HG02981 (cell line): ENCODE results near the gene HOMER3.
"Not testable (repeated sequence)": the region's sequence is repeated elsewhere in the genome, so short reads cannot be mapped to it uniquely, and the experiment has no call there.

Experiments
- ATAC-seq: cut with Tn5 transposase; IDR thresholded peaks from one replicate; pipeline ENCODE4 v1.9.1; 2021; ENCODE audit warnings: mild to moderate bottlenecking, moderate library complexity; ENCODE audit not compliant: unreplicated experiment

Gene HOMER3

DNA sequence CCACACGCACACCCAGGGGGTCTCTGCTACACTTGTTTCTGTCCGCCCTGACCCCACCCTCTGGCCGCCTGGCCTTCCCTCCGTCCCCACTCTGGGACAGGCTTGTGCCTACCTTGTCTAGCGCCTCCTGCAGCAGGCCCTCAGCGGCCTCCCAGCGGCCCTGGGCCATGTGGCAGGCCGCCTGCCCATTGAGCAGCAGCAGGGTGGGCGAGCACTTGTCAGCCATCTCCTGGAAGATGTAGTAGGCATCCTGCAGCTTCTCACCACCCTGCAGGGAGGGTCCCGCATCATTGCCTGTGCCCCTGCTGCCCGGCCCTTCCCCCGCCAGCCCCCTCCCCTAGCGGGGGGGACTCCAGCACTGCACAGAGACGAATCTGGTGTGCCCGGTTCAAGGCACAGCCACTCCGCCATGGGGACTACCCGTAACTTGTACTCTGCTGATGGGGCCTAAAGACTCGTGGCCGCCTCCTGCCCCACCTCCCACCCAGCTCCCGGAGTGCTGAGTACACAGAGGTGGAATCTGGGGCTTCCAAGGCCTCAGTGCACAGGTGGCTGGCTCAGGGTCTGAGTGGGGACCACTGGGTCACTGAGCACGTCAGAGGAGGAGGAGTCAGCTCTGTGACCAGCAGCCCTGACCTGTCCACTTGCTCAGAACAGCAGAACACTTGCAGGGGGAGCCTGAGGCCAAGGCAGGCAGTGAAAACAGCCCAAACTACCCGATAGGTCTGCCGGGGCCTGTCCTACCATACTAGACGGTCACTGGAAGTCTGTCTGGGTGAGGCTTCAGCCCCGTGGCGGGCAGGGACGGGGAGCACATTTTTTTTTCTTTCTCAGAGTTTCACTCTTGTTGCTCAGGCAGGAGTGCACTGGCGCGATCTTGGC is 37.6 kb downstream of the HOMER3 start:
- ATAC-seq = no peak

DNA sequence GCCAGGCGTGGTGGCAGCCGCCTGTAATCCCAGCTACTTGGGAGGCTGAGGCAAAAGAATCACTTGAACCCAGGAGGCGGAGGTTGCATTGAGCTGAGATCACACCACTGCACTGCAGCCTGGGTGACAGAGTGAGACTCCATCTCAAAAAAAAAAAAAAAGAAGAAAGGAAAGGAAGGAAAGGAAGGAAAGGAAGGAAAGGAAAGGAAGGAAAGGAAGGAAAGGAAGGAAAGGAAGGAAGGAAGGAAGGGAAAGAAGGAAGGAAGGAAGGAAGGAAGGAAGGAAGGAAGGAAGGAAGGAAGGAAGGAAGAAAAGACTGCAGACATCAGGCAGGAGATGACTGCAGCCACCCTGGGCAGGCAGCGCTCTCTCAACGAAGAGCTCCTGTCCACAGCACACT is 38.5 kb downstream of the HOMER3 start:
- ATAC-seq = not testable (repeated sequence)

- no peak for ATAC-seq
These were observed 39.5 kb downstream of the HOMER3 start for GRCh38 chr19:18901491-18901890.

DNA sequence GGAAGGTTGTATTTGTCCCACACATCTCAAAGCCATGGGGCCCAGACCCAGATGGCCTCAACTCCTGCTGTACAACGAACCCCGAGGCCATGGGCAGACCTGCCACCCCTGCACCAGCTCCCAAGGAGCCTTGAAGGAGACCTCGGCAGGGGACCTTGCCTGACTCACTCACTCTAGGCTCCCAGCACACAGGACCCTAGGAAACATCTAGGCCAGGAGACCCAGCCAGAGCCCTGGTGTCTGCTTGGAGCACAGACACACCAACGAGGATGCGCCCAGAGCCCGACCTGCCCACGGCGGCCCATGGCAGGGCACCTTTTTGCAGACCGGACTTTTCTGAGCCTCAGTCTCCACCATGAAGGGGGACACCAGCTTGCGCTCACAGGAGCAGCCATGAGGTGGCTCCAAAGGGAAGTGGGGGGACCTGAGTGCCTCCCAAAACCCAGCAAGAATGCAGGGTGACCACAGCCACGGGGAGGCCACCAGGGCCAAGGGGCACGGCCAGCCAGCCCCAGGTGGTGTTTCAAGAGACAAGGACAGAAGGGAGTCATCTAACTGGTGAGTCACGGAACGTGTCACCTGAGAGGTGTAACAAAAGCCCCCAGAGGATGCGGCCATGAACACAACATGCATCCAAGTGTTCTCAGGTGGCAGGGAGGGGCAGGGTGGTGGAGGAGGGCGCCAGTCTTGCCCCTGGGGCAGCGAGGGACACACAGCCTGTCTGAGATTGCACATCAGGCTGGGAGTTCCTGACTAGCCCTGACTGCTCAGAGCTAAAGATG is 40.1 kb downstream of the HOMER3 start:
- no peak for ATAC-seq

GRCh38 chr19:18899624-18900560 is 41.1 kb downstream of the HOMER3 start:
- no peak for ATAC-seq

- ATAC-seq = no peak
These were observed 42.2 kb downstream of the HOMER3 start for GRCh38 chr19:18898607-18899408.

- no peak for ATAC-seq
These were observed 42.9 kb downstream of the HOMER3 start for GRCh38 chr19:18898081-18898606.

GRCh38 chr19:18897094-18898029 is 43.7 kb downstream of the HOMER3 start:
- no peak for ATAC-seq

- ATAC-seq = no peak
These were observed 44.6 kb downstream of the HOMER3 start for GRCh38 chr19:18896421-18896841.

- no peak for ATAC-seq
These were observed 45.1 kb downstream of the HOMER3 start, which contains the start of gene CERS1 for GRCh38 chr19:18895824-18896341. CERS1 (minus strand) TSS chr19:18896158; CDS start chr19:18896072, 86 bp downstream.

DNA sequence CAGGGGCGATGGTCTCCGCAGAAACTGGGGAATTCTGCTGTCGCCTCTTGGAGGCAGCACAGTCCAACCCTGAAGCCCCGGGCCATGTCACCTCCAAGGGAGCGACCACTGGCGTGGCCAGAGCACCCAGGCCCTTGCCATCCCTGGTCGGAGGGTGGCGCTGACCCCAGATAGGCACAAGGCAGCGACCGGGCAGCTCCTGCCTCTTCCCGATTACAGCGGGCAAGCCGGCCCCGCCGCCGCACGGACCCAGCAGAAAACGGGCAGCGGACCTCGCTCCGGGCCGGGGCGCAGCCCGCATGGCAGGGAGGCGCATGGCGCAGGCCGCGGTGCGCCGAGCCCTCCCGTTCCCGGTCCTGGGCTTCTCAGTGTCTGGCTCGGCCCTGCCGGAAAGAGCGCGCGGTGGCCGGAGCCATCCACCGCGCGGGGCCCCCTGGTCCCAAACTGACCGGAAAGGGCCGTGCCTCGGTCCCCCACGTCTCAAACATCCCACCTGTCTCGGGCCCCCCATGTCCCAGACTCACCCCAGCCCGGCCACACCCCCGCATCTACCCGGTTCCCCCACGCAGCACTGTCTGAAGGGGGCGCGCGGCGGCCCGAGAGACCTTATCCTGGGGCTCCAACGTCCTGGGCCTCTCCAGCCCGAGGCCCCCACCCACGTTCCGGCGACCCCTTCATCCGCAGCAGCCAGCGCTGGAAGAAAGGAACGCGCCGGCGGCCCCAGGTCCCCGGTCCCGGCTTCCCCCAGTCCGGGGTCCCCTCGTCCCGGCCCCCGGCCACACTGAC is 45.8 kb downstream of the HOMER3 start:
- ATAC-seq = no peak

DNA sequence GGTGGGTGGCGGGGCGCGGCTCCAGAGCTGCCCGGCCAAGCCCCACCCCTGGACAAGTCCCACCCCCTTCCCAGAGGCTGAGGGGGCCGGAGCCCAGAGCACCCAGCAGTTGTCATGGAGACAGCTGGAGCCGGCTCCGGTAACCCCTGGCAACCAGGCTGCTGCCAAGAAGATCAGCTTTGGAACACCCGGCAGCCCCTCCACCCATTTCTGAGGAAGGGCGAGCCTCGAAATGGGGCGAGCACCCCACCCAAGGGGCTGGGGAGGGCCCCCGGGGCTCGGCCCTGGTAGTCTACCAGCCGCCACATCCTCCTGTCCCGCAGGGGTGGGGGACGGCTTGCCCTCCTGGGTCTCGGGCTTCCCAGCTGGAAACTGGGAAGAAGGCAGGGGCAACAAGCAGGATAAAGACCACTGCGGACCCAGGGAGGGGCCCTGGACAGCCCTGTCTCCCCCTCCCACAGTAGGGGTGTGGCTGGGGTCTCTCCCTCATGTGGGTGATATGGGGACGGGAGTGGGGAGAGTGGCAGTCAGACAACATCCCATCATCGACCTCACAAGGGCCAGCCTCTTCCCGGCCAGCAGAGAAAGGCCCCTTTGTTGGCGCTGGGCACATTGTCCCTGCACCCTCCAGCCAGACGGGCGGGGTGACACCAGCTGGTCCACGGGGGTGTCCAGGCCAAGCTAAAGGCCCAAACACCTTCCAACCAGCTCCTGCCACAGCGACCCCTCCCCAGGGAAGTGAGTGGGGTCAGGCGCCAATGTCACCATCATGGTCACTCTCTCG is 46.6 kb downstream of the HOMER3 start:
- no peak for ATAC-seq

DNA sequence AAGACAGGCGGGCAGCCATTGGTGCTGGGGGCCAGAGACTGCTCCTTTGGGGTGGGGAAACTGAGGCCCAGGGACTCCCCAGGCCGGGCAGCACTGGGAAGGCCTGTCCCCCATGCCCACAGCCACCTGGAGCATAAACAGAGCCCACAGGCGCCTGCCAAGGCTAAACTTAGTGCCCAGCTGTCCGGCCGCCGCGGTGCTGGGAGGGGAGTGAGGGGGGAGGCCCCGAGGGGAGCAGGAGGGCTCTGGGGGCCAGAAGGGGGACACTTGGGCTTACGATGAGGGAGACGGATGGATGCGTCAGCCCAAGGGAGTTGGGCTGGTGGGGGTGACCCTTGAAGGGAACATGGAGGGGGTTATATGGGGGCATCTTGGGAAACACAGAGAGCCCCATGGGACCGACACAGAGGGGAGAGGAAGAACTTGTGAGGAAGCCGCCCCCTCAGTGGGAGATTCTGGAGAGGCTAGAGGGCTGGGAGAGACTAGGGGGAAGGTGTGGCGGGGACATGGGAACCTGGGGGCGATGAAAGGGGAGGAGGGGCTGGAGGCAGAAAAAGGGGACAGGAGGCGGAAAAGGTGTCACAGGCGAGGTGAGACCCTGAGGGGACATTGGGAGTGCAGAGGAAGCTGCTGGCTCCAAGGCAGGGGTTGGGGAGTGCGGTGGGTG is 47.3 kb downstream of the HOMER3 start:
- no peak for ATAC-seq

DNA sequence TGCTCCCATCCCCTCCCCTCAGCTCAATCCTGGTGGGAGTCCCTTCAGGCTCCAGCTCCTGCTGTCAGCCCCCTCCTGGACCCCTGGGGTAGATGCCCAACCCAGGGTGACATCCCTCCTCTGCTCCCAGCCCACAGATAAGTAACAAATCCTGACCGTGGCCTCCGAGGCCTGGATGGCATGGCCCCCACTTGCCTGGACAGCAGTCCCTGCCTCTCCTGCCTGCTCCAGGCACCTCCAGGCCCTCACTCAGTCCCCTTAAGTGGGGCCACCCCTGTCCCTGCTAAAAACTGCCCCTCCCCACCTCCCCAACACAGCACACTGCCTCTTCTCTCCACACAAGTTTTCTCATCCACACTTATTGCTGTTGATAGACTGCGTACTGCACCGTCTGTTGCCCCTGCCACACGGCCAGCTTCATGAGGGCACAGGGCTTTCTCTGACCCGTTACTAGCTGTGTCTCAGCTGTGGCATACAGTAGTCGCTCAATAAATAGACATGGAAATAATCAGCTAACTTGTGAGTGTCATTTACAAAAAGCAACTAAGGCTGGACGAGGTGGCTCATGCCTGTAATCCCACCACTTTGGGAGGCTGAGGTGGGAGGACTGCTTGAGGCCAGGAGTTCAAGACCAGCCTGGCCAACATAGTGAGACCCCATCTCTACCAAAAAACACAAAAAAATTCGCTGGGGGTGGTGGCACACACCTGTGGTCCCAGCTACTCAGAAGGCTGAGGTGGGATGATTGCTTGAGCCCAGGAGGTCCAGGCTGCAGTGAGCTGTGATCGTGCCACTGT is 50.9 kb downstream of the HOMER3 start:
- no peak for ATAC-seq

DNA sequence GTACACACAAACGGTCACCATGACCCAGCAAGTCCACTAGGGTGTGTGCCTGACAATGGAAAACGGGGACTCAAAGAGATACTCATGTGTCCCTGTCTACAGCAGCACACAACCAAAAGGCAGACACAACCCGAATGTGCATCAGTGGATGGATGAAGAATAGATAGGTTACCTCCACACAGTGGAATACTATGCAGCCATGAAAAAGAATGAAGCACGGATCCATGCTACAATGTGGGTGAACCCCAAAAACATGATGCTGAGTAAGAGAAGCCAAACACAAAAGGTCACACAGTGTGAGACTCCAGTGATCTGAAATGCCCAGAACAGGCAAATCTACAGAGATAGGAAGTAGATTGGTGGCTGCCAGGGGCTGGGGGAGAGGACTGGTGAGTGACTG is 54.0 kb downstream of the HOMER3 start:
- no peak for ATAC-seq
